DMS153 treated with DMSO at 0.1 percent for 48 hours (cell line): Measurements from ENCODE around the gene RNF181.
"Not testable (repeated sequence)": the region's sequence is repeated elsewhere in the genome, so short reads cannot be mapped to it uniquely, and the experiment has no call there.

Source experiments
- DNase-seq: peaks from one replicate; lab custom pipeline; 2025; ENCODE audit not compliant: unreplicated experiment; lab: John Stamatoyannopoulos, UW

The RNF181 gene

DNA sequence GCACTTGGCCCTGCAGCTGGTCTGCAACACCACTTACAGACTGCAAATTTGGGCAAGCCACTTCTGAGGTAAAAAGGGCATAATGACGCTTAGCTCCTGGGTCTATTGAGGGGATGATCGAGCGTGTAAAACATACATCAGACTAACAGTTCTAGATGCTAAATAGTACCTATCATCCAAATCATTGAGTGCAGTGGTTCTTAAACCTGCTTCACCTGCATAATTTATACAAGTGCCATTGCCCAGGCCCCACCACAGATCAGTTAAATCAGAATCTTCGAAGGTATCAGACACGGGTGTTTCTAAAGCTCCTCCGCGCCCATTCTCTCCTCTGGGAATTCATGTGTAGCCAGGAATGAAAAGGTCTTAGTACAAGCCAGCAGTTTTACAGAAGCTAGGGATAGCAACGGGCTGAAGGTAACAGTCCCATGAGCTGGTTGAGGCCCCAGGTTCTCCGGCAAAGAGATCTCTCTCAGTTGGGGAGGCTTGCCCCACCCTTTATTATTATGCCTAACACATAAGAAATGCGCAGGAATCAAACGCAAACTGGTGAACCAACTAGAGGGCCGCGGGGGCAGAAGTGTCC lies 737 bp upstream of the RNF181 start:
- DNase-seq: no peak

DNA sequence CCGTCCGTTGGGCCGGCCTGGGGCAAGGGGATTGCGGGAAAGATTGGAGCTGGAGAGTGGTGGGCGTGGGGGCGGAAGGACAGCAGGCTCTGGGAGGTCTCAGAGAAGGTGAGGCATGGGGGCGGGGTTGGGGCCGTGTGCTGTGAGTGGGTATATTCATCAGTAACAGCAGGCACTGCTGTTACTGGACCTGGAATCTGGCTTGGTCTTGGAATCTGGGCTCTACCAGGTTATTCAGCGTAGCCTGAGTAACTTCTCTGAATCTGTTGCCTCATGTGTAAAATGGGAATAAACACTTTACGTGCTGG lies 435 bp downstream of the RNF181 start:
- DNase-seq: no peak

DNA sequence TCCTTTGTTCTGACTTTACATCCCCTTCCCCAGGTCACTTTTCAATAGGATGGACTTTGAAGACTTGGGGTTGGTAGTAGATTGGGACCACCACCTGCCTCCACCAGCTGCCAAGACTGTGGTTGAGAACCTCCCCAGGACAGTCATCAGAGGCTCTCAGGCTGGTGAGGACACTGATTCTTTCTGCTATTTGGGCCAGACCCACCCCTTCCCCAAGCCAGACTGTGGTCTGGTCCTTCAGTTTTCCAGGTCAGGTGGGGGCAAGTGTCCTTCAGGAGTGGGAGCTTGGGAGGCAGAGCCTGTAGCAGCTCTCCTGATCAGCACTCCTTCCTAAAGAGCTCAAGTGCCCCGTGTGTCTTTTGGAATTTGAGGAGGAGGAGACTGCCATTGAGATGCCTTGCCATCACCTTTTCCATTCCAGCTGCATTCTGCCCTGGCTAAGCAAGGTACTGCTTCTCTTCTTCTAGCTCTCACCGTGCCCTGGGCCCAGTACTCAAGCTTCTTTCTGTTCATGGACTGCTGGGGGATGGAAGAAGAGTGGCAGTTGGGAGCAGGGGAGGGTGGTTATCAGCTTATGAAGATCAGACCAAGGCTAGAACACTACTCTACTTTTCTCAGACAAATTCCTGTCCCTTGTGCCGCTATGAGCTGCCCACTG lies 1.1 kb downstream of the RNF181 start:
- DNase-seq: no peak

DNA sequence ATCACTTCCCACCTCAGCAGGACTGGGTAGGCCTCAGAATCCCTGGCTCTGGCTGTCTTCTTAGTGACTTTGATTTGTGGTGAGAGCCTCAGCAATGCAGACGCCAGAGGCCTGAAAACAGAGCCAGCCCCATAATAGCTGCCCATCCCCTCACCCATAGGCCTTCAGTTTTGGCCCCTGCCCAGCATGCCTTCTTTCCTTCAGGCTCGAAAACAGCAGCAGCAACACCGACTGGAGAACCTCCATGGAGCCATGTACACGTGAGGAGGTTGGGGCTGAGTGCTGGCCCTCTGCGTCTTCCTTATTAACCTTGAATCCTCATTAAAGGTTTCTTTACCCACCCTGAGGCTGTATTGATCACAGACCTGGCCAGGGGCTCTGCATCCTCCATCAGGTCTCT lies 1.7 kb downstream of the RNF181 start:
- DNase-seq: no peak

DNA sequence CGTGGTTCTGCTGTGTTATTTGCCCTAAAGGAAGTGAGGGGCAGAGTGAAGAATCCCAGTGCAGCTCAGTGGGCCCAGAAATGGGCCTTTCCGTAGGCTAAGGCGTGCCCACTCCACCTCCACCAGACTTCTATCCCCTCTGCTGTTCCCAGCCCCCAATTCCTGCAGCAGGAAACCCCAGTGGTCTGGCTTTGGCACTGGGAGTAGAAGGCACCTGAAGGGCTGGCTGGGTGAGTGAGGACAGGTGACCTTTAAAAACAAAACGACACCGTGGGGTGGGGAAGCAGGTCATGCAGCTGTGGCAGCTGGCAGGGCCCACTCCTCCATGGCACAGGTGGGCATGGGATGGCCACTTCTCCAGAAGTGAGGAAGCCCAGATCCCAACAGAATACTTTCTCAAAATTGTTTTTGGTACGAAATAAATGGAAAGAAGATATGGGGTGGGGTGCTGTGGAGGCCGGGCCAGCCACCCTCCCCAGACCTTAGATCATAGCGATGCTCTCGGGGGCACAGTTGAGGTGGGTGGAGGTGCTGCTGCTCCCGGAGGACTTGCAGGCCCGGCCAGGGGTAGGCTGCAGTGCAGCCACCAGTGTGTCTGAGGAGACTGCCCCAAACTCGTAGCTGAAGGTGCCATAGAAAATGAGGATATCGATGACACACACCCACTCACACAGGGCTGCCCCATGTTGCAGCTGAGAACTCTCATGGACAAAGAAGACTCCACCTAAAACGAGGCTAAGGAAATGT lies 3.2 kb downstream of the RNF181 start:
- DNase-seq: no peak

DNA sequence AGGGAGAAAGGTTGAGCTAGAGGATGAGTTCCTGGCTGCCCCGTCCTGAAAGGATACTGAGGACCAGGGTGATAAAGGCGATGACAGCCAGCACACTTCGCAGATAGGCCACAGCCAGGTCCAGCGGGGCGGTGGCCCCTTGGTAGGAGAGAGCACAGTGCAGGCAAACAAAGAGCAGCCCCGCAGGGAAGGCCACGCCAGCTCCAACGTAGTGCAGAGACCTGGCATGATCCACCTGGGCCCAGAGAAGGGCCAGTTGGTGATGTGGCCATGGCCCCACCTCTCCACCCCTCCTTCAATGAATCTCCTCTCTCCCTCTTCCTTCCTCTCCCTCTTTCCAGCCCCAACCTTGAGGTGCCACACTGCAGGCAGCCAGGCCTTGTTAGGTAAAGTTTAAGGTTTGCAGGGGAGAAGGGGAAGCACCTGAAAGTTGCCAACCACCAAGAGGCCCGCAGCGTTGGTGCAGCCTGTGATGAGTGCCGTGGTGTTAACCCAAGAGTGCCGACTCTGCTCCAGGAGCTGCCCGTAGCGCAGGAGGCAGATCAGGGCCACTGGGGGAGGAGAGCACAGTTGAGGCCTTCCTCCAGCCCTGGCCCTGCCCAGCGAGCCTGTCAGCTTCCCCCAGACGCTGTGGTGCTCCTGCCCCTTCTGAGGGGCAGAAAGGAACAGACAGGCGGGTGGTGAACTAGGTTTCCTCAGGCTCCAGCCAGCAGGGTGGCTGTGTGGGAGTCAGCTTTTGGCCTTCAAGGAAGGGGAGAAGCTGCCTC lies 4.1 kb downstream of the RNF181 start:
- no peak for DNase-seq

DNA sequence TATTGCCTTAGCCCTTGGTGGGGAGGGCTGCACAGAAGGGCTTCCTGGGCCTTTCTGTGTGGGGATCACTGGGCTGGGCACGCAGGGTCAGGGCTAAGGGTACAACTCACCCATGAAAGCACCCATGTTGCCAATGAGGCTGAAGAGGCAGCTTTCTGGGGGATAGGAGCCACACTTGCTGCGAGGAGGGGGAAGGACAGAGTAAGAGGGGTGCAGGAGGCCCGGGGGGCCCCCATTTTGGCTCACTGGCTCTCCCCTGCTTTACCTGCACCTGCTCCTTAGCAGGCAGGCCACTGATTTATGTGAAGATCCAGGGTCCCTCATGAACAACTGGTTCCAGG lies 4.7 kb downstream of the RNF181 start:
- DNase-seq: no peak

DNA sequence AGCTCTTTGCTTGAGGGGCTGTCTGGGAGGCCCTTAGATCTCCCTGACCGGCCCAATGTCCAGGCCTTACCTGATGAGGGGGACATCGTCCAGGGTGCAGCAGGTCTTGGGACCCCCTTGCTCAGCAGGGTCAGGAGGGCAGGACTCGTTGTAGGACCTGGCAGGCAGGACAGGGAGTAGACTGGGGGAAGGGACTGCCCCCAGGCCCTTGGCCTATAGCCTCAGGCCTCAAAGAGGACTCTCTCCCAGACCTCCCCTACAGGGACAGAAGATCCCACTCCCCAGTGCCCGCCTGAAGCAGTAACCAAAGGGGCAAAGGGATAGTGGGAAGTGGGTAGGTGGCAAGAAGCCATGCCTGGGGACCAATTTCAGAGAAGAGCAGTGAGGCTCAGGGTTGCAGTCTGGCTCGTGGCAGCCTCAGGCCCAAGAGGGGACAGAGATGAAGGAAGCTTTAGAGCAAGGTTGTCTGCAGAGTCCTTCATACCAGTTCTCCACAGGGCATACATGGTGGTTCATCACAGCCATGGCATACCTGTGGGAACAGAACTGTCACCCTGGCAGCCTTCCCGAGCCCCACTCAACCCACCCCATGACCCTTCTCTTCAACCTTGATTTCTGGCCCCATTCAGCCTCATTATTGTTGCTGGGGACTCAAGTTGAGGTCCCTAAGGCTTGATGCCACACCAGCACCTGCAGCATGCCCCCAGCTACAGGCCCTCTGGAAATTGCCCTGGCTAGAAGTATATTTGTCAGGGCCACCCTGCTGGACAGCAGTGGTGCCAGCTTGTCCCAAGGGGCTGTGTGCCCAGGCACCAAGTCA lies 5.6 kb downstream of the RNF181 start:
- DNase-seq: no peak

DNA sequence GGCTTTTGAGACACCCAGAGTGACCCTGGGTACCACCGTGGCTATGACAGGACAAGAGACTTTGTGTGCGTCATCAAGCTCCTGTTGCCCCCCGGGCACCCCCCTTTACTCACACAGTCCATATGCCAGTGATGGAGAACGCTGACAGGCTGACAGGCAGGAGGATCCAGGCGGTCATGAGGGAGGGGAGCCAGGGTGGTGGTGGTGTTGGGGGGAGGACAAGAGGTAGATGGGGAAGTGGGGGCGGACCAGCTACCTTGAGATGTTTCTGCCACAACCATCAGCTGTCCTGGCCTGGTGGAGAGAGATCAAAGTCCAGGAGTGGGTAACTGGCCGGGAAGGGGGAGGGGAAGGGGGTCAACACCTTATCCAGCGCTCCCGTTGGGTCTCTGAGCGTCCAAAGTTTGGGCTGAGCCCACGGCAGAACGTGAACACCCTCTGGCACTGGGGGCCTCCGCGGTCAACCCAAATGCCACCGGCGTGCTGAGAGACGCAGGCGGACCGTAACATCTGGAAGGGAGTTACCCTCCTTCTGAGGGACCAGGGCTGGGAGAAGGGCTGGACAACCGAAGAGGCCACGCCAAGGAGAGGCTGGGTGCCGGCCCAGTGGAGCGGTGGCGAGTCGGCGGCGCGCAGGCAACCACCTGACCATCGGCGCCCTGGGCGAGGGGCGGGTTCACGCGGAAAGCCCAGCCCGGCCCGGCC lies 6.4 kb downstream of the RNF181 start:
- DNase-seq: no peak

DNA sequence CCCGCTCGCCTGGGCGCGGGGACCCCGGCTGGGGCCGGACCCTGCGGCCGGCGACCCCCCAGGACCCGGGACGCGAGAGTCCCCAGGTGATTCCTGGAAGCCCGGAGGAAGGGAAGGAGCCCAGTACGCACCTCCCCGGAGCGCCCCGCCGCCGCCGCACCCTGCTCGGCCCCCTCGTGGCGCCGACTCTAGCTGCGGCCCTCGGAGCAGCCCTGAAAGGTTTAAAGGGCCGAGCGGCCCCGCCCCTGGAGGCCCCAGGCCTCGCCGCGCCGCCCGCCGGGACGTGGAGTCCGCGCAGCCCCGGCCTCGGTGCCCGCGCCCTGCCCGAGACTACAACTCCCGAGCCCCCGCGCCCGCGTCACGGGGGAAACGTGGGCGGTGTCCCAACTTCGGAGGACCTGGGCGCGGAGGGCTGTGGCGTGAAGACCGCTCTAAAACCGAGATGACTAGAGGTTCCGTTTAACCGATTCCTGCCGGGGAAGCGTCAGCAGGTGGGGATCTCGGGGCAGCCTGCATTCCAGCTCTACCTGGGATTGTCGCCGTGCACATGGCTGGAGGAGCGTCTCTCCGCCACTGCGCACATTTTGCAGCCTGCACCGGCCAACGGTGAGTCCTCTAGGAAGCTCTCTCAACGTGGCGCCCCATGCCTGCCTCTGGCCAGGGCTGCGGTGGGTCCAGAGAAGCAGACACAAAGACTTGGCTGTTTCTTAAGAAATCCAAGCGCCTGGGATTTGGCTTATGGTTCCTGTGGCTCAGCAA lies 7.1 kb downstream of the RNF181 start, which contains the start of gene TMEM150A:
Gene TMEM150A (minus strand): TSS at position 223 of the 759 bp plus-strand sequence. CDS start 750 bp downstream, outside the sequence.
- DNase-seq: peak; percentile 71

DNA sequence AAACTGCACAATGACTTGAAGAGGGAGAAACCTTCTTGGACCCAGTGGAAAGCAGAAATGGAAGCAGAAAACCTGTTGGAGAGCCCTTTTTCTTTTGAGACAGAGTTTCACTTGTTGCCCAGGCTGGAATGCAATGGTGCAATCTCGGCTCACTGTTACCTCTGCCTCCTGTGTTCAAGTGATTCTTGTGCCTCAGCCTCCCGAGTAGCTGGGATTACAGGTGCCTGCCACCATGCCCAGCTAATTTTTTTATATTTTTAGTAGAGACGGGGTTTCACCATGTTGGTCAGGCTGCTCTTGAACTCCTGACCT lies 8.5 kb downstream of the RNF181 start:
- DNase-seq: not testable (repeated sequence)

DNA sequence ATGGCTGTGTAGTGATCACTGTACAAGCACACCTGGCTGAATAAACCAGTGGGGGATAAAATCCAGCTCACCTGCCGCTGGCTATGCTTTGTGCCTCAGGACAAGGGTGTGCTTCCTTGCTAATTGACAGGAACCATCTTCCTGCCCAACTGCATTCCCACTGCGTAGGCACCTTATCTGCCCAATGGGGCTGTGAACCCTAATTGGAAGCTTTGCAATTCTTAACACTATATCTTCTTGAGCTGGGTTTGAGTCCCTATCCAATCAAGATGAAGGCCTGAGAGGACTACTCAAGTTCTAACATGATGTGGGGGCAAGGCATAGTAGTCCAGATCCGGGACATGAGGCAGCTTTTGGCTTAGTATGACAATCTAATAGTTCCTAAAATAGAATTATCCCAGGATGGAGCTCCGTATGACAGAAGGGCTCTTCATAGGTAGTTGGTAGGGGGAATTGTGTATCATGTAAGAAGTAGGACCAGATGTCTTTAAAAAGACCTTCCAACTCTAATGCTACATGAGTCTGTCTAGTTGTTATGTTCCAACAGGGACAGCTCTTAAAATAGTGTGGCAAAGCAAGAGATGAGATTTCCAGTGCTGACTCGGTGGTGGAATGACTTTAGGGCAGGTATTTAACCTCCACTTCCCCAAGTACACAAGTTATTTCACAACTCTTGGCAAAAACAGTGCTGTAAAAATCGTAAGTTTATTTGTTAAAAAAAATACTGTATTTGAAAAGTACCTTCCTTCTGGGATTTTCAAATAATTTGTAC lies 9.2 kb downstream of the RNF181 start:
- no peak for DNase-seq

DNA sequence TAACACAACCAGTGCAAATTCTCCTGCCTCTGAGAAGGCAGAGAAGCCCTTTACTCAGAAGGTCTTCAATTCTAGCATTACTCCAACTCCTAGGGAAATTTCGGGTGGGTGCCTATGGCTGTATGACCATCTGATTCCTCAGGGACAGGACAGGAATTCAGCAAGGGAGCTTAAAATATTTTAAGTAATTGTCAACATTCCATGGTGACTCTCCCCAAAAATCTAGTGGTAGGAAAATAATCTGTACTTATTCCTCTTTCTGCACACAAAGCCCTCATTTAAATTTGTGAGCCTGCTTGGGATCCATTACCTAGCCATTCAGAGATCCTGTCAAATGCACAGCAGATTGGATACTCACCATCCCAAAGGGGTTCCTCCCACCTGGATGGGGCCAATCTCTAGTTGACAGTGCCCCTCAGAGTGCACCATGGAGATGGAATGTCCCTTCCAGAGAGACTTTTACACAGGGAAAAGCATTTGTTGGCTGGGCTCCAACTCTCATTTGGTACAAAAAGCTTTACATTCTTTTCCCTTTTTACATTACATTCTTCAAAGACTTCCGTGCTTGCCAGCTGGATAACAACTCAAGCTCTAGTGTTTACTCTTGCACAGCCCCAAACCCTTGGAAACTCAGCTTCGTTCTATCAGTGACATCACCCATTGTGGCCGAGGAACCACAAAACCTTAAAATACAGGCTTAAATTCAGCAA lies 10.0 kb downstream of the RNF181 start:
- DNase-seq: no peak

DNA sequence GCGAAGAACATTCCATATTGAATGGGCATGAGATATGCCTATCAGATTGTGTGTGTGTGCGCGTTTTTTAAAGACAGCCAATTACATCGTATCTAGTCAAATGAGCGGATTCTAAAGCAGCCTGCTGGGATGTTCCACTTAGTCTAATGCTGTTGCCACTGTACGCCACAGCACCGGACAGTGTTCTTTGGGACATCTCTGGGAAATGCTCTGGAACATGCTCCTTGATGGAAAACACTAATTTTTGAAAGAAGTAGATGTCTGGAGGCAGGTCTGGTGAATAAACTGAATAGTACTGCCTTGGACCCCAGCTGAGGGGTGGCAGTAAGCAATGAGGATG lies 10.5 kb downstream of the RNF181 start:
- no peak for DNase-seq

DNA sequence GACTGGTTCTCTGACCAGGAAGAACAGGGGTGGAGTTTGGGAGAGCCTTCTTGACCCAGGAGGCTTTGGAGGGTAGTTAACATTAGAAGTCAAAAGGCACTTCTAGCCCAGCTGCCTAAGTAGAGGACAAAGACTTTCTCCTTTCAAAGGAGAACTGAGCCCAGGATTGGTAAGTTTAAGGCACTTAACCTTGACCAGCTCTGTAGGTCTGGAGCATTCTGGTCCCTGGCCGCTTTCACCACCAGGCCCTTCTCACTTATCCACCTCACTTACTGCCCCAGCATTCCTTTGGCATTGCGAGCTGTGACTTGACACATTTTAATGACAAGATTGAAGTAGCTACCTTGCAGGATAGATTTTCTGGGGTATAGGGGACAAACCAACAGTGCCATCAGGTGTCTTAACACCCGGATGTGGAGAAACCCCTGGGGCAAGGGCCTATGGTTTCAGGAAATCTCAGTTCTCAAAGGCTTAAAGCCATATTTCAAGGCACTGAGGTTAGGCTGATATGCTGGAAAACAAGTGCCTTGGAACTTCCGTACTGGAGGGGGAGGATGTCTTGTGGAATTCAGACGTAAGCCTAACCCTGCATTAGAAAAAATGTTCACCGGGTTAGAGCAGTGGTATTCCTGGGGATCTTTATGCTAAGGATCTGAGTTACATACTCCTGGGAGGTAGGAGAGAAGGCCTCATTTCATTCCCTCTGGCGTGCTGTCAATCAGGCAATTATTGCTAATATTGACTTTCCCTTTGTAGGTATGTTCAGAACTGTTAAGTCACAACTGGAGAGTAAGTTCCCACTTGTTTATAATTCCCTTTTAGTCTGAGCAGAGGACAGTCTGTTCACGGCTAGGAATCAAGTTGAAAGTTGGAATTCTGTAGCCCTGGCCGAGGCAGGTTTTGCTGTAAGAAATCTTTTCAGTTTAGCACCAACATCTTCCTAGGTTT lies 12.0 kb downstream of the RNF181 start:
- no peak for DNase-seq

DNA sequence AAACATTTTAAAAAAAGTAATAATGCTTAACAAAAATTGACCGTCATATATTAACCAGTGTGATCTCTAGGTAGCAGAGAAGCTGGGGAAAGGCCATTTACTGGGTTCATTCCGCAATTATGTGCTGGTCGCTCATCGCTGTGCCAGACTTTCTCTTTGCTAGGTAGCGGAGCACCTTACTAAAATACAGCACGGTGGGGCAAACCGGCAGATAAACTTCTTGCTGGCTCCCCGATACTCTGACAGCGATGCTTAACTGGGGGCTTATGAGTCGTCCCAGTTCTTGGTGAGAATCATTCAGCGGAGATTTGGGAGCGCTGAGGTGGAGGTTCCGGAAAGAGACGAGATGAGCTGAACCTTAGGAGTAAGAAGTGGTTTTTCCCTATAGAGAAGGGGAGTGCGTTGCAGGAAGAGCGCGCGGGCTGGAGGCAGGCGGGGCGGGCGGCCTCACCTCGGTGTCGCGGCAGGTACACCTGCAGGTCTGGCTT lies 15.7 kb downstream of the RNF181 start:
- DNase-seq: no peak
